Keratinocyte (primary cell): ENCODE data around the gene AJAP1. TPM values are rescaled to one million over a fixed set of nuclear protein-coding genes. Genes with fewer than 3 reads are reported as not detected.

Source experiments
- DNase-seq: peaks from one replicate; pipeline ENCODE4 v3.0.0-alpha.2; 2011; ENCODE audit warnings: low read depth, missing footprints, low spot score
- FAIRE-seq: peaks from 2 replicates; lab custom pipeline; 2011; peaks lifted over from hg19 to GRCh38; lab: Jason Lieb, UNC
- H2AFZ ChIP-seq: 2 replicates; pipeline ENCODE4 v1.6.0; 2012; ENCODE audit warnings: low read length, control low read depth, inconsistent platforms; ENCODE audit not compliant: control insufficient read depth
- H3K27ac ChIP-seq: 2 replicates; pipeline ENCODE4 v1.5.1; 2011; ENCODE audit warnings: low read length; ENCODE audit not compliant: control insufficient read depth, insufficient read depth
- H3K27me3 ChIP-seq: 3 replicates; pipeline ENCODE4 v1.6.0; 2011; ENCODE audit warnings: low read length; ENCODE audit not compliant: control insufficient read depth, insufficient read depth; ENCODE audit errors: extremely low read depth
- H3K36me3 ChIP-seq, 2 experiments: 2 replicates in 1 of 2; 3 replicates in 1 of 2; pipeline ENCODE4 v1.5.1; 2011; ENCODE audit warnings: low read length in 2 of 2, mild to moderate bottlenecking in 1 of 2; ENCODE audit not compliant: control insufficient read depth in 2 of 2, insufficient read depth in 2 of 2; ENCODE audit errors: extremely low read depth in 1 of 2
- H3K4me1 ChIP-seq: 3 replicates; pipeline ENCODE4 v1.5.1; 2011; ENCODE audit warnings: low read length; ENCODE audit not compliant: control insufficient read depth, insufficient read depth; ENCODE audit errors: extremely low read depth
- H3K4me2 ChIP-seq: 3 replicates; pipeline ENCODE4 v1.6.0; 2011; ENCODE audit warnings: low read depth, low read length; ENCODE audit not compliant: control insufficient read depth, insufficient read depth; ENCODE audit errors: extremely low read depth
- H3K4me3 ChIP-seq, 3 experiments: fragments of 200-600 bp in 1 of 3; sonication (generic) in 1 of 3; 2 replicates in 2 of 3; 3 replicates in 1 of 3; pipeline ENCODE4 v1.5.1; 2011 to 2016; ENCODE audit warnings: low read length in 3 of 3, mild to moderate bottlenecking in 3 of 3, control low read depth in 2 of 3, inconsistent platforms in 1 of 3, low read depth in 1 of 3, mixed read lengths in 1 of 3, mixed run types in 1 of 3, moderate library complexity in 1 of 3; ENCODE audit not compliant: control insufficient read depth in 2 of 3, insufficient read depth in 2 of 3; ENCODE audit errors: extremely low read depth in 1 of 3
- H3K79me2 ChIP-seq: 2 replicates; pipeline ENCODE4 v1.6.0; 2012; ENCODE audit warnings: low read length; ENCODE audit not compliant: control insufficient read depth, insufficient read depth
- H3K9ac ChIP-seq: 3 replicates; pipeline ENCODE4 v1.6.0; 2011; ENCODE audit warnings: low read length; ENCODE audit not compliant: control insufficient read depth, insufficient read depth; ENCODE audit errors: extremely low read depth
- H3K9me1 ChIP-seq: 3 replicates; pipeline ENCODE4 v1.6.0; 2011; ENCODE audit warnings: low read length; ENCODE audit not compliant: control insufficient read depth, insufficient read depth; ENCODE audit errors: extremely low read depth
- H3K9me3 ChIP-seq: 2 replicates; pipeline ENCODE4 v1.5.1; 2012; ENCODE audit warnings: low read depth, low read length; ENCODE audit not compliant: control insufficient read depth
- H4K20me1 ChIP-seq: 3 replicates; pipeline ENCODE4 v1.6.0; 2011; ENCODE audit warnings: low read length; ENCODE audit not compliant: control insufficient read depth, insufficient read depth; ENCODE audit errors: extremely low read depth
- EZH2 ChIP-seq: IDR thresholded peaks from one replicate; pipeline ENCODE4 v1.6.1; 2012; ENCODE audit warnings: inconsistent platforms, mild to moderate bottlenecking, low read length, moderate library complexity
- dilution Hi-C: fragments of 300-500 bp; cut with MboI; formaldehyde crosslinking; loops from one replicate; pipeline ENCODE4 v1.7.0; 2020; ENCODE audit warnings: low sequenced_read_pairs; ENCODE audit not compliant: extremely low pct_ligation_motif_present
- polyA plus RNA-seq, 5 experiments: library from polyadenylated mRNA; depleted of rRNA in 3 of 5; stranded (reverse) in 3 of 5; stranded (forward) in 1 of 5; unstranded in 1 of 5; fragments of >200 nt; gene quantifications; 1 replicate in 1 of 5; 2 replicates in 3 of 5; 3 replicates in 1 of 5; pipeline versions ENCODE4 v1.2.1 to v1.2.3, GENCODE V29; 2011 to 2012; ENCODE audit warnings: missing spikeins in 2 of 5, low read depth in 1 of 5, low replicate concordance in 1 of 5
- TF ChIP-seq, protein P1 (sequence below), 3 experiments: IDR thresholded peaks in 1 of 3; conservative IDR thresholded peaks in 1 of 3; optimal IDR thresholded peaks in 1 of 3; 2 replicates in 2 of 3; 3 replicates in 1 of 3; pipeline versions ENCODE3 to v1.5.1; 2011; ENCODE audit warnings: low read length in 3 of 3, mild to moderate bottlenecking in 3 of 3, moderate library complexity in 2 of 3, control low read depth in 1 of 3, inconsistent platforms in 1 of 3; ENCODE audit not compliant: insufficient read depth in 2 of 3; ENCODE audit errors: extremely low read depth in 1 of 3

AJAP1 gene
- polyA plus RNA-seq, 1 donor (not counting 4 experiments of a cell fraction or from before 2014, with no cell fraction given): 2.2 TPM

DNA sequence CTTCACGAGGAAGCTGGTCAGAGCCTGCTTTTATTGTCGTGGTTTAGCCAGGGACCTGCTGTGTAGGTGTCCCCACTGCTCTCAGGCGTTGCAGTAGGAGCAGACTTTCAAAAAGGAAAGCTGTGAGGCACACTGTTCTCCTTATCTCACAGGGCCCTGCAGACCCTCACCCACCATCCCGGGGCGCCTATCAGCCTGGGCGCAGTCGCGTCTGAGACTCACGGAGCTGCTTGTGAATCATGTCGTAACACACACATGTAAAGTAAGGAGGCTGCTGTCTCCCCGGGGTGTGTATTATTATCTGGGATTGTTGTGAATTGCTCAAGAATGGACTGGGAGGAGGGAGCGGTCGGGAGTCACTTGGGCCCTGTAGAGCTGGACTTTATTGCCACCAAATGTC lies 17.4 kb downstream of the AJAP1 start:
- H3K79me2 ChIP-seq: peaks cover 5% of the 10 kb centered on the region
- no peak overlapping the region for H3K27ac ChIP-seq
- no peak overlapping the region for H3K4me3 ChIP-seq
- H3K9me3 ChIP-seq: peaks cover 2% of the 10 kb centered on the region
- FAIRE-seq (no peak), DNase-seq (no peak)
- no peaks in the 10 kb centered on the region for H4K20me1 ChIP-seq
- TF ChIP-seq, protein P1, sequence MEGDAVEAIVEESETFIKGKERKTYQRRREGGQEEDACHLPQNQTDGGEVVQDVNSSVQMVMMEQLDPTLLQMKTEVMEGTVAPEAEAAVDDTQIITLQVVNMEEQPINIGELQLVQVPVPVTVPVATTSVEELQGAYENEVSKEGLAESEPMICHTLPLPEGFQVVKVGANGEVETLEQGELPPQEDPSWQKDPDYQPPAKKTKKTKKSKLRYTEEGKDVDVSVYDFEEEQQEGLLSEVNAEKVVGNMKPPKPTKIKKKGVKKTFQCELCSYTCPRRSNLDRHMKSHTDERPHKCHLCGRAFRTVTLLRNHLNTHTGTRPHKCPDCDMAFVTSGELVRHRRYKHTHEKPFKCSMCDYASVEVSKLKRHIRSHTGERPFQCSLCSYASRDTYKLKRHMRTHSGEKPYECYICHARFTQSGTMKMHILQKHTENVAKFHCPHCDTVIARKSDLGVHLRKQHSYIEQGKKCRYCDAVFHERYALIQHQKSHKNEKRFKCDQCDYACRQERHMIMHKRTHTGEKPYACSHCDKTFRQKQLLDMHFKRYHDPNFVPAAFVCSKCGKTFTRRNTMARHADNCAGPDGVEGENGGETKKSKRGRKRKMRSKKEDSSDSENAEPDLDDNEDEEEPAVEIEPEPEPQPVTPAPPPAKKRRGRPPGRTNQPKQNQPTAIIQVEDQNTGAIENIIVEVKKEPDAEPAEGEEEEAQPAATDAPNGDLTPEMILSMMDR (optimal IDR thresholded peaks at IDR 0.05 in 1 of 3, IDR thresholded peaks at IDR 0.05 in 1 of 3, conservative IDR thresholded peaks at IDR 0.05 in 1 of 3; ENCODE audit: extremely low read depth in 1 of 3, insufficient read depth in 2 of 3, low read length in 3 of 3): no peak
- no peak for TF ChIP-seq EZH2
- no peaks in the 10 kb centered on the region for H3K9me1 ChIP-seq
- dilution Hi-C loops: no loop called here
- no peak overlapping the region for H3K9ac ChIP-seq
- peaks cover 13% of the 10 kb centered on the region for H3K4me1 ChIP-seq
- no peak overlapping the region for H3K4me2 ChIP-seq
- no peaks in the 10 kb centered on the region for H3K27me3 ChIP-seq
- H3K36me3 ChIP-seq: peaks cover 2 to 4% of the 10 kb centered on the region in 2 experiments
- H2AFZ ChIP-seq: no peak overlapping the region

DNA sequence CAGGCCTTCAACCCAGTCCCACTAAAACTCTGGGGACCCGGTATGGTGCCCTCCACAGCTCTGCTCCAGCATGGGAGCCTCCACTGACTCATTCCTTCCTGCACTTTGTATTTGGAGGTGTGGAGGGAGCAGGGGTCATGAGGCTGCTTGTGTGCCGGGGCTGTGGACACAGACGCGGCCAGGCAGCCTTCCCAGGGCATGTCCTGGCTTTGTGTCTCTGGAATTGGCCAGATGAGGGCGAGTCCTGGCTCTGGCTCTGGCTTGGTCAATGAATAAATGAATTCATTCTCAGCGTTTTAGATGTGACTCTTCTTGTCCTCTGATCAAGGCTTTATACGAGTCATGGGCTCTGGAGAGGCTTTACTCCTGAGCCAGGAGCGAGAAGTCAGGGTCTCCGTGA lies 19.1 kb downstream of the AJAP1 start:
- Histone ChIP-seq H4K20me1 (no peaks in the 10 kb centered on the region), H2AFZ (no peak overlapping the region), H3K4me1 (peaks cover 11% of the 10 kb centered on the region), H3K4me3 (no peak overlapping the region), H3K9ac (no peak overlapping the region), H3K9me3 (peaks cover 5% of the 10 kb centered on the region), H3K27me3 (no peaks in the 10 kb centered on the region), H3K27ac (no peak overlapping the region), H3K79me2 (peaks cover 2% of the 10 kb centered on the region), H3K9me1 (no peaks in the 10 kb centered on the region), H3K36me3 (peaks cover 2 to 4% of the 10 kb centered on the region in 2 experiments), H3K4me2 (no peak overlapping the region)
- DNase-seq (no peak), FAIRE-seq (no peak)
- dilution Hi-C loops: no loop called here
- TF ChIP-seq EZH2: no peak
- TF ChIP-seq, protein P1 (optimal IDR thresholded peaks at IDR 0.05 in 1 of 3, IDR thresholded peaks at IDR 0.05 in 1 of 3, conservative IDR thresholded peaks at IDR 0.05 in 1 of 3; ENCODE audit: extremely low read depth in 1 of 3, insufficient read depth in 2 of 3, low read length in 3 of 3): no peak
